Heart right ventricle (tissue), 16 donors: ENCODE measurements around the gene LPCAT3. TPM values are rescaled to one million over a fixed set of nuclear protein-coding genes. Genes with fewer than 3 reads are reported as not detected.

Experiments
- ATAC-seq, 8 donors: fragments of 200-7000 bp; cut with Tn5 transposase; one replicate each; pipeline ENCODE4 v1.9.1; 2020; ENCODE audit warnings: mild to moderate bottlenecking in 8 of 8, moderate library complexity in 8 of 8, moderate number of reproducible peaks in 1 of 8
- DNase-seq, 2 donors: peaks; one replicate each; pipeline ENCODE4 v3.0.0-alpha.2; 2020
- H3K27ac ChIP-seq, 10 donors: fragments of 200-600 bp; sonication (generic) in 2 of 10; one replicate each; pipeline versions ENCODE4 v1.5.0 to v1.8.0; 2020 to 2022; ENCODE audit warnings: mild to moderate bottlenecking in 3 of 10
- H3K27me3 ChIP-seq, 7 donors: fragments of 200-600 bp; one replicate each; pipeline ENCODE4 v1.8.0; 2021 to 2022; ENCODE audit warnings: mild to moderate bottlenecking in 2 of 7
- H3K36me3 ChIP-seq, 9 donors: fragments of 200-600 bp; sonication (generic) in 1 of 9; one replicate each; pipeline versions ENCODE4 v1.5.0 to v1.8.0; 2020 to 2022; ENCODE audit warnings: mild to moderate bottlenecking in 2 of 9
- H3K4me1 ChIP-seq, 9 donors: fragments of 200-600 bp; sonication (generic) in 1 of 9; one replicate each; pipeline versions ENCODE4 v1.5.0 to v1.8.0; 2020 to 2022; ENCODE audit warnings: mild to moderate bottlenecking in 4 of 9
- H3K4me3 ChIP-seq, 10 donors: fragments of 200-600 bp; sonication (generic) in 2 of 10; one replicate each; pipeline versions ENCODE4 v1.5.0 to v1.8.0; 2020 to 2022; ENCODE audit warnings: mild to moderate bottlenecking in 7 of 10, moderate library complexity in 2 of 10
- H3K9me3 ChIP-seq, 11 donors: fragments of 200-600 bp in 10 of 11; sonication (generic) in 2 of 11; one replicate each; pipeline versions ENCODE4 v1.5.0 to v1.8.0; 2013 to 2022; ENCODE audit warnings: mild to moderate bottlenecking in 2 of 11, control low read depth in 1 of 11, moderate library complexity in 1 of 11
- WGBS, 2 donors: extraction: QIAGEN DNeasy Blood & Tissue Kit; methylation state at CpG; one replicate each; pipeline ENCODE4 v1.1.7; 2013; ENCODE audit warnings: inconsistent platforms in 1 of 2; 5-methylcytosine and 5-hydroxymethylcytosine counted together
- intact Hi-C, 10 donors: fragments of 100-400 bp; cut with DNase I; formaldehyde crosslinking; loops; one replicate each; pipeline versions ENCODE4 v1.11.1 to v1.14.2; 2022
- polyA plus RNA-seq, 2 donors: library from polyadenylated mRNA; stranded (reverse); fragments of 200-250 nt; gene quantifications; one replicate each; pipeline ENCODE4 v1.2.3, GENCODE V29; 2013
- total RNA-seq, 10 donors: library from RNA; stranded (reverse); fragmentation: NEBNext Ultra II Directional in 3 of 10; extraction: Animal tissue kit (Norgen Biotek cat#: 25700) in 3 of 10; gene quantifications; one replicate each; pipeline versions ENCODE4 v1.2.1 to v1.2.4, GENCODE V29; 2021 to 2023
- TF ChIP-seq, protein P1 (sequence below), 9 donors: fragments of 200-600 bp; sonication (generic) in 2 of 9; IDR thresholded peaks; one replicate each; pipeline versions ENCODE4 v1.5.0 to v1.8.0; 2021 to 2022; ENCODE audit warnings: antibody characterized with exemption in 9 of 9, mild to moderate bottlenecking in 5 of 9, moderate library complexity in 1 of 9
- donor health status: Arrhythmogenic right ventricular cardiomyopathy.
- donor health status: ischemic (EF 13 %, LVEDD 7.1; RV severe dilation, severe dysfunction).
- donor health status: healthy with polysubstance abuse.
- donor health status: DM: no; HTN: yes; CAD: no.
- donor health status: DM: no; HTN: no; CAD: no.
- donor health status: ischemic (EF 25% LVEDD 6.9; RV normal size, moderate dysfunction).
- donor health status: ischemic (EF 25% LVEDD 5.7; RV mildly dilated, moderate dysfunction).
- donor health status: healthy.
- donor health status: DM: yes; HTN: yes; CAD: no.
- donor health status: Ischemic cardiomyopathy.
- donor health status: ischemic (EF 35%, LVEDD 5.7; RV mildly dilated, moderate dysfunction).
- donor health status: nonischemic (EF 11% LVEDD 7.7; RV severe dilation, severe dysfunction).
- donor health status: DM: yes; HTN: yes; CAD: no.
- donor health status: PGD.
- donor health status: ischemic (EF 29% LVEDD 5.4; RV normal size, mild dysfunction).
- donor health status: nonischemic (EF 23%, LVEDD 6.1; RV moderate dilation, normal function).

LPCAT3 gene
- total and polyA plus RNA-seq, 12 donors: 19.9 to 65.8 (median 35.5) TPM

GRCh38 chr12:6963791-6964413 lies 54.4 kb downstream of the LPCAT3 start:
- intact Hi-C loops: loop anchor here in 7 of 10 donors (2.0 to 10.0 kb wide), 7 partner anchors 19 to 128 kb away; partner anchors contain the start of genes C12orf57 (in 4 of the 7), LPCAT3 (in 2 of the 7) and C1R (in 1 of the 7)
- Histone ChIP-seq H3K27me3 (no peaks in the 10 kb centered on the region), H3K9me3 (no peaks in the 10 kb centered on the region), H3K4me1 (peaks cover 20 to 67% (median 54%) of the 10 kb centered on the region in 9 donors), H3K27ac (peak overlapping the region in 6 of 10 donors; percentile 71 to 84 (median 76)), H3K4me3 (no peak overlapping the region), H3K36me3 (peaks cover 0 to 59% (median 31%) of the 10 kb centered on the region in 9 donors)
- TF ChIP-seq, protein P1, sequence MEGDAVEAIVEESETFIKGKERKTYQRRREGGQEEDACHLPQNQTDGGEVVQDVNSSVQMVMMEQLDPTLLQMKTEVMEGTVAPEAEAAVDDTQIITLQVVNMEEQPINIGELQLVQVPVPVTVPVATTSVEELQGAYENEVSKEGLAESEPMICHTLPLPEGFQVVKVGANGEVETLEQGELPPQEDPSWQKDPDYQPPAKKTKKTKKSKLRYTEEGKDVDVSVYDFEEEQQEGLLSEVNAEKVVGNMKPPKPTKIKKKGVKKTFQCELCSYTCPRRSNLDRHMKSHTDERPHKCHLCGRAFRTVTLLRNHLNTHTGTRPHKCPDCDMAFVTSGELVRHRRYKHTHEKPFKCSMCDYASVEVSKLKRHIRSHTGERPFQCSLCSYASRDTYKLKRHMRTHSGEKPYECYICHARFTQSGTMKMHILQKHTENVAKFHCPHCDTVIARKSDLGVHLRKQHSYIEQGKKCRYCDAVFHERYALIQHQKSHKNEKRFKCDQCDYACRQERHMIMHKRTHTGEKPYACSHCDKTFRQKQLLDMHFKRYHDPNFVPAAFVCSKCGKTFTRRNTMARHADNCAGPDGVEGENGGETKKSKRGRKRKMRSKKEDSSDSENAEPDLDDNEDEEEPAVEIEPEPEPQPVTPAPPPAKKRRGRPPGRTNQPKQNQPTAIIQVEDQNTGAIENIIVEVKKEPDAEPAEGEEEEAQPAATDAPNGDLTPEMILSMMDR (IDR thresholded peaks at IDR 0.05): no peak
- DNase-seq: no peak
- no peak for ATAC-seq
- WGBS, 2 donors: 73 to 79% methylated on average over 17 of the region's 17 CpGs

DNA sequence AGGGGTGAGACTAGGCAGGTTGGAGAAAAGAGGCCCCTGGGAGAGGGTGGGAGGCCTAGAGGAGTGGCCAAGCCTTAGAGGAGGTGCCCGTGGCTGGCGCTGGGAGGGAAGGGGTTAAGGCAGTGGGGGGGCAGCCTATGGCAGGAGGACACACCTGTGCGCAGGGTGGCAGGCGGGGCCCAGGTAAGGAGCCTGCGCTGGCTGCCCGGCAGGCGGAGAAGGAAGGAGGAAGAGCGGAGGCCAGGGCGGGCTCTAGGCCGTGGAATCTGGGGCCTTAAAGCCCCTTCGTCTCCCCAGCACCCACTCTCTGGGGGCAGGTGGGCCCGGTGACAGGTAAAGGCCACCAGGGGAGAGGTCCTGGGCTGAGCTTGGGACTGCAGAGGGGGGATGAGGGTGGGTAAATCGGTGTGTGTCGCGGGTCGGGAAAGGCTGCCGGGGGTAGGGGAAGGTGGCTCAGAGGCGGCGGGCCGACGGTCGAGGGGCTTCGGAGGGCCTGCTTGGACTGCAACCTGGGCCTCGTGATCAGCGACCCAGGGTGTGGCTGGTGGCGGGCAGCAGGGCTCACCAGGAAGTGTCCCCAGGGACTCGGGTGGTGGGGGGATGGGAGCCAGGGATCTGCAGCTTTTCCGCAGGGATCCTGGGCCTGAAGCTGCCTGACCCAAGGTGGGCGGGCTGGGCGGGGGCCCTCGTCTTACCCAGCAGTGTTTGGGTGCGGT lies 55.1 kb downstream of the LPCAT3 start:
- Histone ChIP-seq H3K36me3 (peaks cover 0 to 59% (median 24%) of the 10 kb centered on the region in 9 donors), H3K27me3 (no peaks in the 10 kb centered on the region), H3K9me3 (no peaks in the 10 kb centered on the region), H3K4me1 (peaks cover 16 to 67% (median 55%) of the 10 kb centered on the region in 9 donors), H3K27ac (peak overlapping the region in 9 of 10 donors; percentile 73 to 98 (median 82)), H3K4me3 (no peak overlapping the region)
- ATAC-seq (peak in 1 of 8 donors; percentile 4), DNase-seq (no peak)
- intact Hi-C loops: loop anchor here in 5 of 10 donors (2.0 to 10.0 kb wide), 6 partner anchors 18 to 129 kb away; partner anchors contain the start of genes C12orf57 (in 2 of the 5), LPCAT3 (in 2 of the 5) and C1R (in 1 of the 5)
- WGBS, 2 donors: 82 to 83% methylated on average over 32 of the region's 32 CpGs
- TF ChIP-seq, protein P1 (IDR thresholded peaks at IDR 0.05): no peak

DNA sequence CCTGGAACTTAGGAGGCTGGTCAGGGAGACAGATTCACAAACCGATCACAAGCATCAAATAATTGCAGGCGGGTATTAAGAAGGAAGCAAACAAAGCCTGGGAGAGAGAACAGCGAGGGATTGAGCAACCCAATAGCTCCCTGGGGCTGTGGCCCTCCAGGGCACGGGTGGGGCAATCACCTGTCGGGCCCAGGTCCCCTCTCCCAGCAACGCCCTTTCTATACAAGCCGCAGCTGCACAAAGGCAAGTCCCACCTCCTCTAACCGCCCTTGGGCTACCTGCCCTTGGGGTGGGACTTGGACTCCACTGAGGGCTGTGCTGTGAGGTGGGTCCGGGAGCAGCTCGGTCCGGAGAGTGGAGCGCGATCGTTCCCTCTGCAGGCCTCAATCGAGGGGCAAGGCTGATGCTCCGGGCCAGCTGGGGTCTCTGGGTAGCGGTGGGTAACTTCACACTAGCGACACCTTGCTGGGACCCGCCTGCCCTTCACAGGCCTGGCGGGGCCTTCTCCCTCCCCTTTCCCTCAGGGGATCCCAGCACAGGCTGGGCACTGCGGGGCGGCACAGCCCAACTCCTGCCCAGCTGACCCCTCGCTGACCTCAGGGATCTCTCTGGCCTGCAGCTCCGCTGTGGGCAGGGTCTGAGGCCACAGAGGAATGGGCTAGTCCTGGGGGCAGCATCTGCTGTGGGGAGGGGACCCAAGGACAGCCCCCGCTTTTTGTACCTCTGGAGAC lies 55.8 kb downstream of the LPCAT3 start:
- H3K27me3 ChIP-seq: no peaks in the 10 kb centered on the region
- H3K4me1 ChIP-seq: peaks cover 16 to 68% (median 61%) of the 10 kb centered on the region in 9 donors
- ATAC-seq: peak in 1 of 8 donors; percentile 4
- H3K4me3 ChIP-seq: peak overlapping the region in 5 of 10 donors; percentile 26 to 37 (median 33)
- no peaks in the 10 kb centered on the region for H3K9me3 ChIP-seq
- WGBS, 2 donors: 70% methylated on average over 25 of the region's 25 CpGs
- intact Hi-C loops: loop anchor here in 5 of 10 donors (2.0 to 10.0 kb wide), 6 partner anchors 18 to 130 kb away; partner anchors contain the start of genes C12orf57 (in 2 of the 5), LPCAT3 (in 2 of the 5) and C1R (in 1 of the 5)
- H3K27ac ChIP-seq: peak overlapping the region in 9 of 10 donors; percentile 73 to 98 (median 82)
- TF ChIP-seq, protein P1 (IDR thresholded peaks at IDR 0.05): peak in 1 of 9 donors; percentile 2
- H3K36me3 ChIP-seq: peaks cover 0 to 59% (median 16%) of the 10 kb centered on the region in 9 donors
- no peak for DNase-seq
